Astrocyte of the spinal cord (primary cell): ENCODE measurements around the gene CDK14.
A peak's percentile ranks its signal among the peaks of the same experiment; 100 is the strongest.

Source experiments
- DNase-seq: peaks from one replicate; pipeline ENCODE4 v3.0.0; 2011; ENCODE audit warnings: low read depth, low spot score
- H3K4me3 ChIP-seq: 2 replicates; pipeline ENCODE4 v1.5.1; 2011; ENCODE audit warnings: low read depth, mild to moderate bottlenecking, low read length, moderate library complexity
- in situ Hi-C: cut with HindIII; loops from 2 replicates; pipeline ENCODE4 v1.10.0; 2017; ENCODE audit warnings: low sequenced_read_pairs
- TF ChIP-seq, protein P1 (sequence below): IDR thresholded peaks from 2 replicates; pipeline ENCODE4 v1.5.1; 2012; ENCODE audit warnings: low read depth, mild to moderate bottlenecking, low read length, inconsistent platforms

CDK14 gene

GRCh38 chr7:90713628-90714027, 117.5 kb downstream of the CDK14 start:
- TF ChIP-seq, protein P1, sequence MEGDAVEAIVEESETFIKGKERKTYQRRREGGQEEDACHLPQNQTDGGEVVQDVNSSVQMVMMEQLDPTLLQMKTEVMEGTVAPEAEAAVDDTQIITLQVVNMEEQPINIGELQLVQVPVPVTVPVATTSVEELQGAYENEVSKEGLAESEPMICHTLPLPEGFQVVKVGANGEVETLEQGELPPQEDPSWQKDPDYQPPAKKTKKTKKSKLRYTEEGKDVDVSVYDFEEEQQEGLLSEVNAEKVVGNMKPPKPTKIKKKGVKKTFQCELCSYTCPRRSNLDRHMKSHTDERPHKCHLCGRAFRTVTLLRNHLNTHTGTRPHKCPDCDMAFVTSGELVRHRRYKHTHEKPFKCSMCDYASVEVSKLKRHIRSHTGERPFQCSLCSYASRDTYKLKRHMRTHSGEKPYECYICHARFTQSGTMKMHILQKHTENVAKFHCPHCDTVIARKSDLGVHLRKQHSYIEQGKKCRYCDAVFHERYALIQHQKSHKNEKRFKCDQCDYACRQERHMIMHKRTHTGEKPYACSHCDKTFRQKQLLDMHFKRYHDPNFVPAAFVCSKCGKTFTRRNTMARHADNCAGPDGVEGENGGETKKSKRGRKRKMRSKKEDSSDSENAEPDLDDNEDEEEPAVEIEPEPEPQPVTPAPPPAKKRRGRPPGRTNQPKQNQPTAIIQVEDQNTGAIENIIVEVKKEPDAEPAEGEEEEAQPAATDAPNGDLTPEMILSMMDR, result no peak
- H3K4me3 ChIP-seq, result no peak overlapping the region
- DNase-seq, result no peak
- in situ Hi-C loops, result no loop called here

GRCh38 chr7:90715067-90715466, 118.9 kb downstream of the CDK14 start:
- in situ Hi-C loops, result no loop called here
- DNase-seq, result no peak

DNA sequence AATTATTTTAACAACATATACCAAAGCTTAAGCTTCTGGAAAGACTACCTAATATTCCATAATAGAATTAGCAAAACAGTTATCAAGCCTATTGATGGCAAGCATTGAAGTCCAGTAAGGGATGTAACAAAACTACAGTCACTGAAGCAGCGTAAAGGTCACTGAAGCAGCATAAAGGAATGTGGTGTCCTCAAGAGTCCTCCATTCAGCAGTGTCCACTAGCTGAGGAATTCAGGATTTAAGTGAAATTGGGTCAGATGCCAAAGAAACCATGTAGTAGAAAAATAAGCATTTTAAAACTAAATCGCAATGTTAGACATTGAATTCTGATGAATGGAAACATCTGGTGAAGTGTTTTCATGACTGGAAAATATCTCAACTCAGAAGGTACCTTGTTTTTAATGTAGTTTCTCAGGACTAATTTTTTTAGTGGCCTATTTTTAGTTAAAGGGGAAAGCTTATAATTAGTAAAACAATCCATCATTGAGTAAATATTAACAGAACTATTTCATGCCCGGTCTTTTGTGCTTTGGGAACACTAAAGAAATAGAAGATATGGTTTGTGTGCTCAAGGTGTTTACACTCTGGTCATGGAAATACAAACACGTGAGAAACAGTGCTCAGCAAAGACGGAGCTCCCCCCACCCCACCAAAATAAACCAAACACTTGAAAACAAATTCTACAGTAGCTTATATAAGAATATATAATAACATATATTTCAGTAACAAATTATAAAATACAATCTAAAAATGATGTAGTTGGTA, 121.4 kb downstream of the CDK14 start:
- in situ Hi-C loops, result no loop called here
- peak; percentile 68 for DNase-seq
- TF ChIP-seq, protein P1, result no peak
- H3K4me3 ChIP-seq, result no peak overlapping the region

More at GRCh38 chr7:90715067-90715466, 118.9 kb downstream of the CDK14 start:
- TF ChIP-seq, protein P1, result no peak
- H3K4me3 ChIP-seq, result no peak overlapping the region

DNA sequence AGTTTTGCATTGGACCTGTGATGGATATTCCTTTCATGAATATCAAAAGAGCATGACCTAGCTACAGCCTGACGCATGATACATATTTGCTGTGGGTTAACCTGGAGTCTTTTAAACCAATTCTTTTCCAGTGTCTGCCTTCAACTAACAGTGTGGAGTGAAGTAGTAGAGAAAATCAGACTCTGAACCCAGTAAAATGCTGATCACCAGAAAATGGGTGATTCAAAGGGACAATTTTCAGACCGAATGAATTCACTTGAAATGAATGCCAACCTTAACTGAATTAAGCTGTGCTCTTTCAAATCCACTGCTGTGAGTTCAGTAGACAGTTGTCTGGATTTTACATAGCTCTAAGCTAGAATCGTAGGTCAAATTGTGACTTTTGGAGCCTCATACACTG, 123.0 kb downstream of the CDK14 start:
- in situ Hi-C loops, result no loop called here
- DNase-seq, result no peak
- TF ChIP-seq, protein P1, result no peak
- no peak overlapping the region for H3K4me3 ChIP-seq

DNA sequence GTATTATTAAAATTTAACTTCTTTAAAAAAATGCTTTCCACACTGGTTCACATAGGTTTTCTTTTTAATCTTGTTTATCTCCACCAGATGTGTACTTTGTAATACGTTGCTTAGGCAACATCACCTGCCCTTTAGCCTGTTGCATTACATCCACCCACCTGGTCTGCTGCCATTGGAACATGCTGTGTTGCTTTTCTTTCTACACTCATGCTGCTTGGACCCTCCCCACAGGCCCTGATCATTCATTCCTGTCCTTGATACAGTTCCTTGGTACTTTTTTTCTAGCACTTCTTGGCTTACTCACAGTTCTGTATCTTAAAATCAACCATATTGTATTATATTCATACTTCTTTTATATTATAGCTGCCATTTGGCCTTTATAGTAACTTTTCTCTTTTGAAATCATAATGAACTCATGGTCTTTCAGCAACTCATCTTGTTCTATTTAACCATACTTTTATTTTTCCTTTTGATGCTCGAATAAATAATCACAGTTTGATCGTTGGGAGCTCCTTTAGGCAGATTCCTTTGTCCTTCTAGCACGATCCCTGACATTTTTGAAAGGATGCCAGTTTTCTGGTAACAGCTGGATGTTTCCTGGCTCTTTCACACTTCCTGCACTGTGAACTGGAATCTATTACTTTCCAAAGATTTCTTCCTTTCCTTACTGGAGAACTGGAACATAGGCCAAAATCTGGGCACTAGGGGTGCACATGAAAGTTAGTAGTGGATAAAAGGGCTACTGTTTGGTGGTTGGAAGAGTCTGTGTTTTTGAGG, 125.1 kb downstream of the CDK14 start:
- H3K4me3 ChIP-seq, result no peak overlapping the region
- in situ Hi-C loops, result no loop called here
- TF ChIP-seq, protein P1, result no peak
- DNase-seq, result peak; percentile 79

DNA sequence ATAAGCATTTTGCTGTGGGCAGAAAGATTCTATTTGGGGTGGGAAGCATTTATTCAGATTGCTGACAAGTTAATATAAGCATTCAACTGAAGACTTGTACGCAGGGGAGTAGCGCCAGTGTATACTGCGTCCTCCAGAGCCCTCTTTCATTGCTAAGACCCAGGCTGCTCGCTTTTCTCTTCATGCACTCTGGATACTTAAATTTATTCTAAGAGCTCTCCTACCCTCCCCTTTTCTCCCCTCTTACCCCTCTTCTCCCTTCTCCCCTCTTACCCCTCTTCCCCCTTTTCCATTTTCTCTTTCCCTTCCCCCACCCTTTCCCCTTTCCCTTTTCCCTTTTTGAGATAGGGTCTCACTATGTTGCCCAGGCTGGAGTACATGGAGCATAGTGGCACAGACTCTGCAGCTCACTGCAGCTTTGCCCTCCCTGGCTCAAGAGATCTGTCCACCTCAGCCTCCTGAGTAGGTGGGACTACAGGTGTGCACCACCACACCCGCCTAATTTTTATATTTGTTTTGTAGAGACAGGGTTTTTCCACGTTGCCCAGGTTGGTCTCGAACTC, 125.8 kb downstream of the CDK14 start:
- no peak overlapping the region for H3K4me3 ChIP-seq
- DNase-seq, result no peak
- TF ChIP-seq, protein P1, result no peak
- in situ Hi-C loops, result no loop called here
